Smooth muscle cell of the brain vasculature (primary cell): ENCODE data around the gene STIL.
A peak's percentile ranks its signal among the peaks of the same experiment; 100 is the strongest.
"Not testable (repeated sequence)": the region's sequence is repeated elsewhere in the genome, so short reads cannot be mapped to it uniquely, and the experiment has no call there.

Experiments
- DNase-seq: peaks from one replicate; pipeline ENCODE4 v3.0.0-alpha.2; 2012; ENCODE audit warnings: low read depth, low spot score

The STIL gene

DNA sequence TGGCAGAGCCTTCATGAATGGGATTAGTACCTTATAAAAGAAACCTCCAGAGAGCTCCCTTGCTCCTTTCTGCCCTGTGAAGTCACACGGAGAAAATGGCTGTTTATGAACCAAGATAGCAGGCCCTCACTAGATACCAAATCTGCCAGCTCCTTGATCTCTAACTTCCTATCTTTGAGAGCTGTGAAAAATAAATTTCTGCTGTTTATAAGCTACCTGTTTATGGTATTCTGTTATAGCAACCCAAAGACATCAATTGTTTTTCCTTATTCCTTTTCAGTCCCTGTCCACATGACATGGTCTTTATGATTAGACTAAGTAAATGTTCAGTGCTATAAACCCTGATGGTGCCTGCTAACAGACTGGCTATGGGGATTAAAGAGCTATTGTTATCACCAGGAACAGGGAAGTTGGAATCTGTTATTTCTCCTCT is 9.7 kb upstream of the STIL start:
- no peak for DNase-seq

DNA sequence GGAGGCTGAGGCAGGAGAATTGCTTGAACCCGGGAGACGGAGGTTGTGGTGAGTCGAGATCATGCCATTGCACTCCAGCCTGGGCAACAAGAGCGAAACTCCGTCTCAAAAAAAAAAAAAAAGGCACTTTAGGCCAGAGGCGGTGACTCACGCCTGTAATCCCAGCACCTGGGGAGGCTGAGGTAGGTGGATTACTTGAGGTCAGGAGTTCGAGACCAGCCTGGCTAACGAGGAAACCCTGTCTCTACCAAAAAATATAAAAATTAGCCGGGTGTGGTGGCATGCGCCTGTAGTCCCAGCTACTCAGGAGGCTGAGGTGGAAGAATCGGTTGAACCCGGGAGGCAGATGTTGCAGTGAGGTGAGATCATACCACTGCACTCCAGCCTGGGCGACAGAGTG is 6.0 kb upstream of the STIL start:
- not testable (repeated sequence) for DNase-seq

DNA sequence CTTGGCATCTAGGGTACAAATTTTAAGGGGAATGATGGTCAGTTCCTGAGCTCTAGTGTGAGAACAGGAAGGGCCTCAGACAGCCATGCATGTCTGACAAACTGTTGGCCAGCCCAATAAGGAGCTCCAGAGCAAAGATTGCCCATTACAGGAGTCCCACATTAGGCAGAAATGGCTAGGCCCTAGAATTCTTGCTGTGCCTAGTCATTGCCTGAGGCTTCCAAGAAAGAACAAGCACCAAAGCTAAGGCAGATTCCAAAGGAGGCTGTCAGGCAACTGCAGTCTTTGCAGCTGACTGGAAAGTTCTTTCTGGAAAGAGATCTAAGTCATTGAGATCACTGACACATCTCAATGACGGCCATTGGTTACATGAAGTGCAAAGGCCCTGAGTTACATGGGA is 3.9 kb upstream of the STIL start:
- DNase-seq = no peak

DNA sequence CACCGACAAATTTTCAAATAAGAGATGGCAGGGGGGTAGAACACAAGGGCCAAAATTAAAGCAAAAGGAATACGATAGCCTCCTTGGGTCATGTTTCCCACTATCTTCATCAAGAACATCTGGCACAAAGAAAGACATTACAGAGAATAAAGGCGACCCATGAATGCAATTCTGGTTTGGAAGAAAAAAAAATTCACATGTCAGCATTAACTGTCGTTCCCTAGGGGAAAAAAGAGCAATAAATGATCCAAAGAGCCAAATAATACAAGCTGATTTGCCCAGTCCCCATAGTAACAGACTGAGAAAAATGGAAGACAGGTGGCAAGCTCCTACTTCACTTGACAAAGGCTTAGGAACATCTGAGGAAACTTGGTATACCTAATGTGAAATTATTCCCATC is 4.5 kb downstream of the STIL start:
- no peak for DNase-seq

DNA sequence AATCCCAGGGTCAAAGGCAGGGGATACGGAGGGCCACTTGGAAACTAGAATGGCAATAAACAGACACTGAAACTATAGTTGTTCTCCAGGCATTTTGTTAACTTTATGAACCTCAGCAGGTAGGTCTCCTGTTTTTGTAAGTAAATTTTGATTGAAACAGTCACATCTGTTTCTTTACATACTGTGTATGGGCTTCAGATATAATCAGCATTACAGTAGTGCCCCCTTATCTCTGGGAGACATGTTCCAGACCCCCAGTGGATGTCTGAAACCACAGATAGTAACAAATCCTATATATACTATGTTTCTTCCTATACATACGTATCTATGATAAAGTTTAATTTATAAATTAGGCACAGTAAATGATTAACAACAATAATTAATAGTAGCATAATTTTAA is 11.5 kb downstream of the STIL start:
- no peak for DNase-seq

DNA sequence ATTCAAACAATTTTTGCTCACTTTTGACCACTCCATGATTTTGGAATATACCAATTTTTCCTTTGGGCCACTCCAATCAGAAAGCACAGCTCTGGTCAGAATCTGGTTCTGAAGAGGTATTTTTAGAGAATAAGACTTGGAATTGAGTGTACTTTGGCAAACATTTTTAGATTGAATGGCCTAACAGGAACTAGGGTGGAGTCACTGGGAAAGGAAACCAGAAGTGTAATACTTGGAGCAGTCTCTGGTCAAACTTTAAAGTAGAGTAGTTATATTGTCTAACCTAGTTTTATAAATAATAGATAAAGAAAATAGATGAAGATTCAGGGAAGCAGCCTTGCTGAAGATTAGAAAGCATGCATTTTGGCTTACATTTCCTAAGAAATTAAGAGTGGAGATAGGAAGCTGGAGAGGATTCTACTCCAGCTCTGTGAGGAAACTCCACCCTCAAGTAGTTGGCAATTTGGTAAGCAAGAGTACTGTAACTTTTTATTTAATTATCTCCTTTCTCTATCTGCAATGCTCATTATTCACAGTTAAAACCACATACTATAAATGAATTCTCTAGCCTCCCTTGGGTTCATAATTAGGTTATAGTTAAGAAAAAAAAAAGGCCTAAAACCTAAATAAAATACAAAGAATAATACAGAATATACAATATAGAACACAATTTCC is 15.8 kb downstream of the STIL start:
- no peak for DNase-seq

DNA sequence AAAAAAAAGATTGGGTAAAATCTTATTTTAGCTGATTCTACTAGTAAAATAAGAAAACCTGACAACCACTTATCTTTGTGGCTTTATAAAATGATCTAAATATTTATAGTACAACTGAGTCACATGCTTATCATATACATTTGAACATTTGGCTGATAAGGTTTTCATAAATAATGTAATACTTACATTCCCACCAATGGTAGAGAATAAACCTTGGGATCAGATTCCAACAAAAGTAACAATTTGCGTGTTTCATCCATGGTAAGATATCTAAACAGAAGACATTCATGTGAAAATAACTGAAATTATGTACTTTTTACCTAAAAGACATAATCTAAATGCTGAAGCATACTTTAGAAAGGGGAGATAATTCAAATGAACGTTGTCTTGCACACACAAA is 18.4 kb downstream of the STIL start:
- DNase-seq = no peak

DNA sequence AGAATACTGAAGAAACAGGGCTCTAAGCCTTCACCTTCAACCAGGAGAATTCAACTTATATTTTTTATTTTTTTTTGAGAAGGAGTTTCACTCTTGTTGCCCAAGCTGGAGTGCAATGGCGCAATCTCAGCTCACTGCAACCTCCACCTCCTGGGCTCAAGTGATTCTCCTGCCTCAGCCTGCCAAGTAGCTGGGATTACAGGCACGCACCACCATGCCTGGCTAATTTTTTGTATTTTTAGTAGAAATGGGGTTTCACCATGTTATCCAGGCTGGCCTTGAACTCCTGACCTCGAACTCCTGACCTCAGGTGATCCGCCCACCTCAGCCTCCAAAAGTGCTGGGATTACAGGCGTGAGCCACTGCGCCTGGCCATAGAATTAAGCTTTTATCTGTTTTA is 19.1 kb downstream of the STIL start:
- DNase-seq = not testable (repeated sequence)

DNA sequence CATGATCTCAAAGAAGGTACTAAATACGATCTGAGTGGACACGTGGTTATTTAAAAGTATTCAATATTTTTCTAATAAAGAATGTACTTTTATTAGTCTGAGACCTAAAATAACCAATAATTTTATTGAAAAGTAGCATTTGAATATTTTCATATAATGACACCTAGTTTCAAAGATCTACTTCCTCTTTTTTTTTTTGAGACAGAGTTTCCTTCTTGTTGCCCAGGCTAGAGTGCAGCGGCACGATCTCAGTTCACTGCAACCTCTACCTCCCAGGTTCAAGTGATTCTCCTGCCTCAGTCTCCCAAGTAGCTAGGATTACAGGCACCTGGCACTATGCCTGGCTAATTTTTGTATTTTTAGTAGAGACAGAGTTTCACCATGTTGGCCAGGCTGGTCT is 25.8 kb downstream of the STIL start:
- DNase-seq = not testable (repeated sequence)

DNA sequence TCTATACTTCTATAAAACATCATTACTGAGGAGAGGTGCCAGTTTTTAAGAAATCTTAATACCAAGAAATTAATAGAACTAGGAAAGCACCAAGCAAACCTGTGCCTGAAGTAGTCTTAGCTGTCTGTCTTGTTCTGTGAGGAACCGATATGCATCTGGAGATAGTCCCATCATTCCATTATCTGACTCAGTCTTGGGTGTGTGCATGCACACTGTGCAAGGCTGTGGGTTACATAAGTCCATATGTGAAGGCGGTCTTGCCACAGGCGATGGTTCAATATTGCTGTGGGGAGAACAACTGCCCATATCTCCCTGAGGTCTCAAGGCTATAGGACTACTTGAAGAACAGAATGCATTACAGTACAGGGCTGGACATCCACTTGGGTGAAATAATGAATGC is 33.8 kb downstream of the STIL start:
- DNase-seq = no peak

DNA sequence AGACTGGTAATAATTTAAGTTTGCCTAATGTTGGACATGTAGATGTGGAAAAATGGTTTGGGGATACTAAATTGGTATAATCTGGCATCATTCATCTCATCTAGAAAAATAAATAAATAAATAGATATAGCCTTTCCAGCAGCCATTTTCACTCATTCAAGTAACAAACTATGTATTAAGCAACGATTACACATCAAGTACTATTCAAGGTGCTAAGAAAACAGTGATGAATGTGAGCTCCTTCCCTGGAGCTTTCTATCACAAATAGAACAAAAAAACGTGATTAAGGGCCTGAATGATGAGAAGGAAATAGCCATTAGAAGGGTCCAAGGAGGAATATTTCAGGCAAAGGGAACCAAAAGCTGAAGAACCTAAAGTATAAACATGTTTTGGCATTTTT is 37.1 kb downstream of the STIL start:
- DNase-seq = no peak

DNA sequence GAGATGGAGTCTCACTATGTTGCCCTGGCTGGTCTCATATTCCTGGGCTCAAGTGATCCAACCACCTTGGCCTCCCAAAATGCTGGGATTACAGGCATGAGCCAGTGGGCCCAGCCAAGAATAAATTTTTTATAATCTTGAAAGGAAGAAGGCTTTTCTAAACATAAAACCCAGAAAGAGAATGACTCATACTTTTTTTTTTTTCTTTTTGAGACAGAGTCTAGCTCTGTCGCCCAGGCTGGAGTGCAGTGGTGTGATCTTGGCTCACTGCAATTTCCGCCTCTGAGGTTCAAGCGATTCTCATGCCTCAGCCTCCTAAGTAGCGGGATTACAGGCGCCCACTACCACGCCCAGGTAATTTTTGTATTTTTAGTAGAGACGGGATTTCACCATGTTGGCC is 38.1 kb downstream of the STIL start:
- not testable (repeated sequence) for DNase-seq

DNA sequence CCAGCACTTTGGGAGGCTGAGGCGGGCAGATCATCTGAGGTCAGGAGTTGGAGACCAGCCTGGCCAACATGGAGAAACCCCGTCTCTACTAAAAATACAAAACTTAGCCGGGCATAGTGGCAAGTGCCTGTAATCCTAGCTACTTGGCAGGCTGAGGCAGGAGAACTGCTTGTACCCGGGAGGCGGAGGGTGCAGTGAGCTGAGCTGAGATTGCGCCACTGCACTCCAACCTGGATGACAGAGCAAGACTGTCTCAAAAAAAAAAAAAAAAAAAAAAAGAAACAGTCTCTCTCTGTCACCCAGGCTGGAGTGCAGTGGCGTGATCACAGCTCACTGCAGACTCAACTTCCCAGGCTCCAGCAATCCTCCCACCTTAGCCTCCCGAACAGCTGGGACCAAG is 48.4 kb downstream of the STIL start:
- DNase-seq = not testable (repeated sequence)

DNA sequence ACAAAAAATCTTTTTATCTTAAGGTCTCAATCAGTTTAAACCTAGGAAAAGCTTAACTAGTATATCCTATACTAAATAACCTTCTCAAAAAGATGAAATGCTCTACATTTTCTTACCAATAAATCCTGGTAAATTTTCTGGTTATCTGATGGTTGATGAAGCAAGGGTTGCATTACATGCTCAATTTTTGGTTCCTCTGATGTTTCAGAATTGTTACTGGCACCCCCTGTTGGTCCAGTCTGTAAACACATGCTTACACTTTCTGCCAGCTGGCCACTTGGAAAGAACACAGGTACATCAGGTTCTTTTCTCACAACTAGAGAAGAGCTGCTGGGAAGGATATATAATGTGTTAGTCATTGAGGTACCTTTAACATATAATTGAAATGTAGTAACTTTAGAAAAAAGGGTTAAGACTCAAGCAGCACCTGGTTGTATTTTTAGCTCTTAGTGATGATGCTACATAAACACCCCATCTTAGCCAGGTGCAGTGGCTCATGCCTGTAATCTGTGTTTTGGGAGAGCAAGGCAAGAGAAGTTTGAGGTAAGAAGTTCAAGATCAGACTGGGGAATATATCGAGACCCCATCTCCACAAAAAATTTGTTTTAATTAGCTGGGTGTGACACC is 51.0 kb downstream of the STIL start:
- DNase-seq = peak; percentile 20

DNA sequence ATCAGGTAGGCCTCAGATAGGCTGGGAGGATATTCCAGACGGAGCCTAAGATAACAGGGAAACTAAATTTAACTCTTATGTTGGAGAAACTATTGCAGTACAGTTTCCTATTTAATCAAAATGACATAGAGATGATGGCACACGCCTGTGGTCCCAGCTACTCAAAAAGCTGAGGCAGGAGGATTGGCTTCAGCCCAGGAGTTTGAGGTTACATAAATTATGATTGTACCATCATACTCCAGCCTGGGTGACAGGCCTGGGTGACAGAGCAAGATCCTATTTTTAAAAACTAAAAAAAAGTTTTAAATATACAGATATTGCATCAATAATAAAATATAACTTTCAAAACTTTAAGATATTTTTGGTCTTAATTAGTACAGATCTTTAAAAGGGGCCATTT is 56.7 kb downstream of the STIL start:
- no peak for DNase-seq

DNA sequence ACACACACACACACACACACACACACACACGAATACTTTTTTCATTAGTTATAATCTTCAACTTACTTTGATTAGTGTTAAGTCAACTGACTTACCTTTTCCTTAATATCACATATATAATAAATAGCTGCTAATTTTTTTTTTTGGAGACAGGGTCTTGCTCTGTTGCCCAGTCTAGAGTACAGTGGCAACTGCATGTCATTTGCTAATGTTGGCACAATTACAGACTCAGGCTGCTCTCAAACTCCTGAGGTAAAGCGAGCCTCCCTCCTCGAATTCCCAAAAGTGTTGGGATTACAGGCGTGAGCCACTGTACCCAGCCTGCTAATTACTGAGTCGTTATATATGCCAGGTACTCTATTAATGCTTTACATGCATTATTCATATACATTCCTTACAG is 61.2 kb downstream of the STIL start:
- no peak for DNase-seq

DNA sequence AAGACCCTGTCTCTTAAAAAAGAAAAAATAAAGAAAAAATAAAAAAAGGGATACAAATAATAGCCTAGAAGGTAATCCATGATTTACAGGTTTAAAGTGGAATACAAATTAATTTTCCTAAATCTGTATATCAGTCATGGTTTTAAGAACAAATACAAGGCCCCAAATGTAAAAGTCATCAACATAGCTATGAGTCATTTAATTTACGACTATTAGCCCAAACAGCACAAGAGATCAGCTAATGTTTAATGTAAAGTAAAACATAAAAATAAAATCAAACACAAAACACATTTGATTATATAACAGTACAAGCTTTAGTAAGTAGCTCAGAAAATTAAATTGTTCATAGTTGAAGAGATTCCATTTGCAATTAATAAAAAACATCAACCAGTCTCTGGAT is 61.6 kb downstream of the STIL start:
- DNase-seq = no peak

DNA sequence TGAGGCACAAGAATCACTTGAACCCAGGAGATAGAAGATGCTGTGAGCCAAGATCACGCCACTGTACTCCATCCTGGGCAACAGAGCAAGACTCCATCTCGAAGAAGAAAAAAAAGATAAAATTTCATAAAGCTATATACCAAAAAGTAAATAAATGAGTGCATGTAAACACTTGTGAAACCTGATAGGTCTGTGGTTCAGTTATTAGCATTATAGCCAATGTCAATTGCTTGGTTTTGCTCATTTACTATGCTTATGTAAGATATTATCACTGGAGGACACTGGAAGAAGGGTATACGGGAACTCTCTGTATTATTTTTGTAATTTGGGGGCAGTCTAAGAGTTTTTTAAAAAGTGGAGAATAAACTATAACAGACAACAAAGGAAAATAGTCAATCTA is 64.2 kb downstream of the STIL start:
- DNase-seq = no peak

DNA sequence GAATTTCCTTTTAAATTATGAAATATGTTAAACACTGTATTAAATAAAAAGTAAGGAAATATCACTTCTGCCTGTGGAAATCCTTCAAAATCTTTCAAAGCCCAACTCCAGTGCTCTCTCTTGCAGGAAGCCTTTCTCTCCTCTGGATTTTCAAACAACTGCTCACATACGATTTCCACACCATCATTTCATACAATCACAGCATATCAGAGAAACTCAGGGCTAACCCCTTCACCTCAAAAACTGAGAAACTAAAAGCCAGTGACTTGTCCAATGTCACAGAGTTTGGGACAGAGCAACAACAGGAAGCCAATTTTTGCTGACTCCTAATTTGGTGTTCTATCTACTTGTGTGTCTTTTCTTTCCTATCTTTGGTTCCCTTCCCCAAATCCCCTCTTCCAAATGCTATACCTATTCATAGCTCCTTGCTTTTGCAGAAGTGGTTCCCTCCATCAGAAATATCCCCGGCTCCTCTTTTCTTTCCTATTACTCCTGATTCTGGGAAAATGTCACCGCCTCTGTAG is 69.5 kb downstream of the STIL start:
- no peak for DNase-seq

DNA sequence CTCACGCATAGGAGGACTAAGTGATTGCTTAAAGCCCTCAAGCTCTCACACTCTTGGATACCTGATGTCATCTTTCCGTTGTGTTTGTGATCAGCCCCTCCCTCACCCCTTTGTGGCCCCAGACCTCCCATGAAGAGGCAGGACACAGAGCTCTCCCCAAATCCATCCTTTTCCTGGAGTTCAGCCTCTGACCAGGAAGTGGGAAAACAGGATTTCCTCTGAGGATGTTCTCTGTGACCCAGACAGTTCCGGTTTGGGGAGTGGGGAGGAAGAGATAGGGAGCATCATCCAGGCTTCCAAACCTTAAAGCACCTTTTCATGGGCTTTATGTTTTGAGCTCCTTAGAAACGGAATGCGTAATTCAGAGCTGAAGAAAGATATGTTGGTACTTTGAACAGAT is 70.0 kb downstream of the STIL start:
- no peak for DNase-seq

DNA sequence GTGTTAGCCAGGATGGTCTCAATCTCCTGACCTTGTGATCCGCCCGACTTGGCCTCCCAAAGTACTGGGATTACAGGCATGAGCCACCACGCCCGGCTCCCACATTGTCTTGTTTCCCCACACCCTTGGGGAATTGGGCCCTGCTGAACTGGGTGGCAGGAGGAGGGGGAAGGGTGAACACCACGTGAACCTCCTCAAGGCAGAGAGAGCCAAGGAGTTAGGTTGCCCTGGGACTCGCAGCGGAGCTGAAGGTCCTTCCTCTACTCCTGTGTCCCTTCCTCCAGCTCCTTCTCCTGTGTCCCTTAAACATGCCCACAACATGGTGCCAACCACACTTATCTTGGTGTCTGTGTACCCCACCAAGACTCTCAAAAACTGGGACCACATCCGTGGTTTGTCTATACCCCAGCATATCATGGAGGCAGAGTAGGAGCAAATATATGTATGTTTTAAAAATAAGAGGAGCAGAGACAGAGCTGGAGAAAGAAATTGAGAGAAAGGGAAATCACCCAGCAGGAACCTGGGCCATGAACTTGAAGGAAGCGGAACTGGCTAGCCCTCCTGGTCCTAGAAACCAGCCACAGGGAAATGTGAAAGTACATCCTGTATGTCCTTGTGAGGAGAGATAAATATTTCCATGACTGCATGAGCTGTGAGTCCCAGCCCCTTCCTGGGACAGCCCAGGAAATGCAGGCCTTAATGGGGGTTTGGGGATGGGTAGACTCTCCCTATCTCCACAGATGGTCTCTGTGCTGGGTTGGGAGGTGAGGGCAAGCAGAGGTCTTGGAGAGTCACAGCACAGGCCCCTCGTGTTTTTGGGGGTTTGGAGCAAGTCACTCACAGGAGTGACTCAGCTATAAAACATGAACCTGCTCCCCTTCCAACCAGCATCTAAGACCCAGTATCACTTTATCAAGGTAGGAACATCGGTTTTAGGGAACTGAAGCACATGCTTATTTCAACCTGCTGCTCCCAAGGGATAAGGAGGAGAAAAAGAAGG is 72.5 kb downstream of the STIL start:
- no peak for DNase-seq

DNA sequence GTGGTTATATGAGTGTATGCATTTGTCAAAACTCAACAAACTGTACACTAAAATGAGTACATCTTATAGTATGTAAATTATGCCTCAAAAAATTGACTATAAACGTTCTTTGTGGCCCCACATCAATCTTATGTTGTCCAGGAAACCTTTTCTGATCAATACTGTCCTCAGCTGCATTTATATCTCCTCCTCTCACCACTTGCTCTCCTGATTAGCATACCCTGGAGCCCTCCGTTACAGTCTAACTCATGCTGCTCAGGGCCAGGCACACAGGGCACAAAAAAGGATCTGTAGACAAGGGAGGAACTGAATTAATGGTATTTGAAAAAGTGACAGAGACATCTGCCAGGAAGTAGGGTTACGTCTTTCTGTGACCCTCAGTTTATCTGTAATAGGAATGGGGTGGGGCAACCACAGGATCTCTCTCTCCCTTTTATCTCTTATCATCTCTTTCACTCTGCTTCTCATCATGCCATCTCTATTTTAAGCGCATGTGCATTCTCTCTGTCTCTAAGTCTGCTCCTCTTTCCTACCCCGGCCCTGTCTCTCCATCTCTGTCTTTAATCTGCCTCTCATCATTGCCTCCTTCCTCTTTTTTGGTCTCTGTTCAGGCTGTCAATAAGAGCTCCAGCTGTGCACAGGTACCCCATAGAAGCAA is 74.9 kb downstream of the STIL start:
- no peak for DNase-seq
